Liver (tissue), 5 donors: ENCODE measurements around the gene SLC37A4. TPM values are rescaled to one million over a fixed set of nuclear protein-coding genes. Genes with fewer than 3 reads are reported as not detected.

Experiments used
- polyA plus RNA-seq, 2 donors: library from polyadenylated mRNA; stranded (reverse) in 1 of 2; unstranded in 1 of 2; fragments of 200-250 nt in 1 of 2; fragments of >200 nt in 1 of 2; fragmentation: Nextera tagmentation in 1 of 2; extraction: Ambion mirVana in 1 of 2; gene quantifications; one replicate each; pipeline versions ENCODE4 v1.2.1 to v1.2.3, GENCODE V29; 2013 to 2015
- small RNA-seq: library from RNA; depleted of rRNA; stranded (forward); fragments of <200 nt; gene quantifications from one replicate; pipeline ENCODE3, GENCODE V24; 2014
- total RNA-seq, 2 donors: library from RNA; depleted of rRNA; stranded (reverse); fragments of >200 nt; gene quantifications; one replicate each; pipeline ENCODE4 v1.2.3, GENCODE V29; 2014
- donor health status: healthy.
- donor health status: healthy.
- donor health status: healthy.

Gene SLC37A4
- total and polyA plus RNA-seq, 4 donors, result 62.7 to 184 (median 96.3) TPM

Small RNAs within 50 kb of the gene (small RNA-seq; reads per million reads assigned to genes)
- gene AP003392.2, result not detected
- gene RF00017, result not detected
- not detected for gene RF00019

Other genes with a start within 250 kb of the SLC37A4 start
- 10 to 100 TPM; 74.5 to 98.4 TPM for gene DDX6, start 239.7 kb downstream of the SLC37A4 start, total RNA-seq
- gene DDX6, start 239.7 kb downstream of the SLC37A4 start, polyA plus RNA-seq, result 10 to 100 TPM; 11.3 to 13.2 TPM
- gene CXCR5, start 147.0 kb downstream of the SLC37A4 start, total RNA-seq, result not detected
- gene CXCR5, start 147.0 kb downstream of the SLC37A4 start, polyA plus RNA-seq, result under 1 TPM; 0.06 to 0.92 TPM
- gene BCL9L, start 105.0 kb downstream of the SLC37A4 start, total RNA-seq, result 10 to 100 TPM in 1 of 2 donors, 1 to 10 TPM in 1; 6.1 to 10.2 TPM
- gene BCL9L, start 105.0 kb downstream of the SLC37A4 start, polyA plus RNA-seq, result 10 to 100 TPM in 1 of 2 donors, 1 to 10 TPM in 1; 2.2 to 11.6 TPM
- gene UPK2, start 74.6 kb downstream of the SLC37A4 start, total RNA-seq, result not detected
- gene UPK2, start 74.6 kb downstream of the SLC37A4 start, polyA plus RNA-seq, result not detected
- not detected for gene FOXR1, start 59.1 kb downstream of the SLC37A4 start, total RNA-seq
- gene FOXR1, start 59.1 kb downstream of the SLC37A4 start, polyA plus RNA-seq, result not detected
- gene CENATAC, start 32.7 kb downstream of the SLC37A4 start, total RNA-seq, result 10 to 100 TPM; 12.0 to 33.6 TPM
- gene CENATAC, start 32.7 kb downstream of the SLC37A4 start, polyA plus RNA-seq, result 10 to 100 TPM in 1 of 2 donors, 1 to 10 TPM in 1; 6.0 to 14.5 TPM
- 100 to 1,000 TPM; 228 to 294 TPM for gene RPS25, start 12.5 kb downstream of the SLC37A4 start, total RNA-seq
- gene RPS25, start 12.5 kb downstream of the SLC37A4 start, polyA plus RNA-seq, result 100 to 1,000 TPM; 477 to 499 TPM
- gene TRAPPC4, start 12.1 kb downstream of the SLC37A4 start, total RNA-seq, result 10 to 100 TPM; 32.8 to 35.7 TPM
- 10 to 100 TPM; 21.1 to 32.1 TPM for gene TRAPPC4, start 12.1 kb downstream of the SLC37A4 start, polyA plus RNA-seq
- 100 to 1,000 TPM in 1 of 2 donors, 10 to 100 TPM in 1; 46.3 to 270 TPM for gene HYOU1, start 26.3 kb upstream of the SLC37A4 start, total RNA-seq
- gene HYOU1, start 26.3 kb upstream of the SLC37A4 start, polyA plus RNA-seq, result 100 to 1,000 TPM in 1 of 2 donors, 10 to 100 TPM in 1; 41.6 to 191 TPM
- 10 to 100 TPM; 12.9 to 17.4 TPM for gene VPS11, start 36.9 kb upstream of the SLC37A4 start, total RNA-seq
- 10 to 100 TPM in 1 of 2 donors, 1 to 10 TPM in 1; 7.2 to 11.5 TPM for gene VPS11, start 36.9 kb upstream of the SLC37A4 start, polyA plus RNA-seq
- gene HMBS, start 54.0 kb upstream of the SLC37A4 start, total RNA-seq, result 100 to 1,000 TPM in 1 of 2 donors, 10 to 100 TPM in 1; 10.5 to 224 TPM
- gene HMBS, start 54.0 kb upstream of the SLC37A4 start, polyA plus RNA-seq, result 10 to 100 TPM; 21.2 to 32.2 TPM
- 10 to 100 TPM; 12.8 to 40.5 TPM for gene DPAGT1, start 71.0 kb upstream of the SLC37A4 start, total RNA-seq
- 10 to 100 TPM; 34.3 to 48.0 TPM for gene DPAGT1, start 71.0 kb upstream of the SLC37A4 start, polyA plus RNA-seq
- 1 to 10 TPM; 3.5 to 6.1 TPM for gene C2CD2L, start 76.5 kb upstream of the SLC37A4 start, total RNA-seq
- 1 to 10 TPM; 2.5 to 6.3 TPM for gene C2CD2L, start 76.5 kb upstream of the SLC37A4 start, polyA plus RNA-seq
- 10 to 100 TPM; 10.2 to 14.3 TPM for gene HINFP, start 90.7 kb upstream of the SLC37A4 start, total RNA-seq
- 1 to 10 TPM; 6.4 to 6.5 TPM for gene HINFP, start 90.7 kb upstream of the SLC37A4 start, polyA plus RNA-seq
- gene ABCG4, start 118.2 kb upstream of the SLC37A4 start, total RNA-seq, result under 1 TPM; 0.05 to 0.17 TPM
- under 1 TPM in 1 of 2 donors, not detected in 1; 0.03 TPM for gene ABCG4, start 118.2 kb upstream of the SLC37A4 start, polyA plus RNA-seq
- 10 to 100 TPM; 11.0 to 12.0 TPM for gene NLRX1, start 137.8 kb upstream of the SLC37A4 start, total RNA-seq
- 1 to 10 TPM; 4.2 to 9.8 TPM for gene NLRX1, start 137.8 kb upstream of the SLC37A4 start, polyA plus RNA-seq
- under 1 TPM in 1 of 2 donors, not detected in 1; 0.17 TPM for gene NHERF4, start 154.6 kb upstream of the SLC37A4 start, total RNA-seq
- gene NHERF4, start 154.6 kb upstream of the SLC37A4 start, polyA plus RNA-seq, result under 1 TPM in 1 of 2 donors, not detected in 1; 0.03 TPM
- gene CBL, start 175.5 kb upstream of the SLC37A4 start, total RNA-seq, result 1 to 10 TPM; 5.3 to 5.5 TPM
- 1 to 10 TPM; 1.6 to 1.7 TPM for gene CBL, start 175.5 kb upstream of the SLC37A4 start, polyA plus RNA-seq